SK-N-SH treated with all-trans-retinoic acid at 6 μM for 48 hours (cell line): ENCODE measurements around the gene ARHGEF3.

ENCODE experiments used
- ATAC-seq: fragments of 200-7000 bp; cut with Tn5 transposase; 3 replicates; pipeline ENCODE4 v1.9.1; 2020; ENCODE audit warnings: mild to moderate bottlenecking, moderate library complexity
- ARNTL ChIP-seq: fragments of 450-650 bp; formaldehyde crosslinking; IDR thresholded peaks from 2 replicates; pipeline ENCODE4 v1.5.0; 2020; ENCODE audit warnings: low read depth, mild to moderate bottlenecking, moderate library complexity, borderline replicate concordance
- CSDC2 ChIP-seq: fragments of 250-450 bp; sonication (Bioruptor Pico); IDR thresholded peaks from 2 replicates; pipeline ENCODE4 v1.5.0; 2020; ENCODE audit warnings: mild to moderate bottlenecking, moderate library complexity
- ESRRG ChIP-seq: fragments of 250-450 bp; sonication (Bioruptor Pico); IDR thresholded peaks from 2 replicates; pipeline ENCODE4 v1.6.1; 2021; ENCODE audit warnings: mild to moderate bottlenecking
- GLIS3 ChIP-seq: fragments of 250-450 bp; sonication (Bioruptor Pico); IDR thresholded peaks from 2 replicates; pipeline ENCODE4 v1.5.0; 2020; ENCODE audit warnings: mild to moderate bottlenecking, moderate library complexity
- OSR1 ChIP-seq: fragments of 250-450 bp; sonication (Bioruptor Pico); IDR thresholded peaks from 2 replicates; pipeline ENCODE4 v1.8.0; 2022; ENCODE audit warnings: moderate library complexity, mild to moderate bottlenecking, inconsistent platforms
- PPARA ChIP-seq: fragments of 250-450 bp; sonication (Bioruptor Pico); IDR thresholded peaks from 2 replicates; pipeline ENCODE4 v1.5.0; 2020; ENCODE audit warnings: mild to moderate bottlenecking, borderline replicate concordance
- RARB ChIP-seq: fragments of 250-450 bp; sonication (Bioruptor Pico); IDR thresholded peaks from 2 replicates; pipeline ENCODE4 v1.8.0; 2021; ENCODE audit warnings: mild to moderate bottlenecking, moderate library complexity
- TCF4 ChIP-seq: fragments of 250-450 bp; sonication (Bioruptor Pico); IDR thresholded peaks from 2 replicates; pipeline ENCODE4 v1.8.0; 2021; ENCODE audit warnings: mild to moderate bottlenecking, moderate library complexity, borderline replicate concordance
- ZFP3 ChIP-seq: fragments of 250-450 bp; sonication (Bioruptor Pico); IDR thresholded peaks from 2 replicates; pipeline ENCODE4 v1.5.0; 2020; ENCODE audit warnings: mild to moderate bottlenecking, moderate library complexity
- ZNF70 ChIP-seq: fragments of 450-650 bp; formaldehyde crosslinking; IDR thresholded peaks from 2 replicates; pipeline ENCODE4 v1.5.0; 2020; ENCODE audit warnings: mild to moderate bottlenecking, moderate library complexity
- ZNF8 ChIP-seq: fragments of 450-650 bp; formaldehyde crosslinking; IDR thresholded peaks from 2 replicates; pipeline ENCODE4 v1.5.0; 2020; ENCODE audit warnings: mild to moderate bottlenecking, moderate library complexity
- TF ChIP-seq, protein P1 (sequence below): fragments of 250-450 bp; sonication (Bioruptor Pico); IDR thresholded peaks from 2 replicates; pipeline ENCODE4 v1.5.1; 2021; ENCODE audit warnings: mild to moderate bottlenecking, moderate library complexity
- TF ChIP-seq, protein P2 (sequence below): fragments of 250-450 bp; sonication (Bioruptor Pico); IDR thresholded peaks from 2 replicates; pipeline ENCODE4 v1.5.1; 2020; ENCODE audit warnings: low read depth, mild to moderate bottlenecking, moderate library complexity
- TF ChIP-seq, protein P3 (sequence below): fragments of 250-450 bp; sonication (Bioruptor Pico); IDR thresholded peaks from 2 replicates; pipeline ENCODE4 v1.8.0; 2021; ENCODE audit warnings: low read depth, mild to moderate bottlenecking, moderate library complexity, borderline replicate concordance
- TF ChIP-seq, protein P4 (sequence below): fragments of 250-450 bp; sonication (Bioruptor Pico); IDR thresholded peaks from 2 replicates; pipeline ENCODE4 v1.8.0; 2020; ENCODE audit warnings: mild to moderate bottlenecking, moderate library complexity, borderline replicate concordance

Gene ARHGEF3

DNA sequence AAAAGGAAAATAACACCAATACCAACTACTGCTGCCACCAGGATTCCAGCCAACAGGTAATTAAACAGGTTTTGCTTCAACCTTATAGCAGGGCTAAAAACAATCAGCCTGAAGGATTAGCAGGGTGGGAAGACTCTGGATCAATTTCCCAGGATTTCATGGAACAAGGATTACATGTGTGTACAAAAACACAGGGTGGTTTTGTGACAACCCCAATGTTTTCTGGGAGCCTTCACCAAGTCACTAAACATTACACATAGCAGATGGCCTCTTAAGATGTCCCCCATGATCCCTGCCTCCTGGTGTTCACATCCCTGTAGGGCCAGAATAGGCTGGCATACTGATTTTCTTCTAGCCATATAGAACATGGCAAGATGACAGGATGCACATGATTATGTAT, 42.8 kb upstream of the ARHGEF3 start (continued):
- TF ChIP-seq, protein P1, sequence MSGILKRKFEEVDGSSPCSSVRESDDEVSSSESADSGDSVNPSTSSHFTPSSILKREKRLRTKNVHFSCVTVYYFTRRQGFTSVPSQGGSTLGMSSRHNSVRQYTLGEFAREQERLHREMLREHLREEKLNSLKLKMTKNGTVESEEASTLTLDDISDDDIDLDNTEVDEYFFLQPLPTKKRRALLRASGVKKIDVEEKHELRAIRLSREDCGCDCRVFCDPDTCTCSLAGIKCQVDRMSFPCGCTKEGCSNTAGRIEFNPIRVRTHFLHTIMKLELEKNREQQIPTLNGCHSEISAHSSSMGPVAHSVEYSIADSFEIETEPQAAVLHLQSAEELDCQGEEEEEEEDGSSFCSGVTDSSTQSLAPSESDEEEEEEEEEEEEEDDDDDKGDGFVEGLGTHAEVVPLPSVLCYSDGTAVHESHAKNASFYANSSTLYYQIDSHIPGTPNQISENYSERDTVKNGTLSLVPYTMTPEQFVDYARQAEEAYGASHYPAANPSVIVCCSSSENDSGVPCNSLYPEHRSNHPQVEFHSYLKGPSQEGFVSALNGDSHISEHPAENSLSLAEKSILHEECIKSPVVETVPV = no peak
- TF ChIP-seq TCF4 (CRISPR knock-in tag) (no peak), CSDC2 (CRISPR knock-in tag) (no peak), ZNF8 (CRISPR knock-in tag) (no peak), ESRRG (CRISPR knock-in tag) (no peak)

DNA sequence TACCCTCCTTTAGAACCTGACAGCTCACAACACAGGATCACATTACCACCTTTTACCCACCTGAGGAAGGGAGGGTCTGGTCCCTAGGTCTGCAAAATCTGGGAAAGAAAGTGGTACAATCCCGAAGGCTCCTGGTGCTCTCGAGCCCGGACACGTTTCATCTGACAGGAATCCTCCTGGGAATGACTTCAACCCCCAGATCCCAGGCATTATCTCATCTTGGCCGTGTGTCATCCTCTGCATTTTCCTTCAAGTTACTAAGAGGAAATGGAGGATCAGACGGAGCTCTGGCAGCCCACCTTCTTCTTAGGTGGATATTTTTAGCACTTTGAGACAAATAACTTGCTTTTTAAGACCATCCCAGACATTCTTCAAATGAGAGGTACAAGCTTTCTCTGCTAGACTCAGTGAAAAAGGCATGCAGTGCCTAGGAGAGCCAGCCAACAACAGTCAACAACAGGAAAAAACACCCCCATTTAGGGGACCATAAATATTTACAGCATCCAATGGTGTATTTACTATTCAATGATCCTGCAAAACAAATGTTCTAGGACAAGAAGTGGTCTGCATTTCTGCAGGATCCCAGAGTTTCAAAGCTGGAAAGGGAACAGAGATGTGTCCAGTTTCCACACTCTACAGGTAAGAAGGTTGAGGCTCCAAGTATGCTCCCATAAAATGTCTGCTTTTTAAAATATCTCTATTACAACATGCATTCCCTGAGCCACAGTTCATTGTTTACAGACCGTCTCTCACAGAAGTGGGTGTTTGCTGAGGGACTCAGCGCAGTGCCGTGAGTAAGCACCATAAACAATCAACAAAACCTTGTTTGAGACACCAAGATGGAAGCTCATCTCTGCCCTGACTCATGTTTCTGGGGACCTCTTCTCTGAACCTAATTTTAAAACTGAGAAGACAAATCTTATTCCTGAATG, 38.3 kb upstream of the ARHGEF3 start:
- ATAC-seq = peak; percentile 87
- TF ChIP-seq, protein P2, sequence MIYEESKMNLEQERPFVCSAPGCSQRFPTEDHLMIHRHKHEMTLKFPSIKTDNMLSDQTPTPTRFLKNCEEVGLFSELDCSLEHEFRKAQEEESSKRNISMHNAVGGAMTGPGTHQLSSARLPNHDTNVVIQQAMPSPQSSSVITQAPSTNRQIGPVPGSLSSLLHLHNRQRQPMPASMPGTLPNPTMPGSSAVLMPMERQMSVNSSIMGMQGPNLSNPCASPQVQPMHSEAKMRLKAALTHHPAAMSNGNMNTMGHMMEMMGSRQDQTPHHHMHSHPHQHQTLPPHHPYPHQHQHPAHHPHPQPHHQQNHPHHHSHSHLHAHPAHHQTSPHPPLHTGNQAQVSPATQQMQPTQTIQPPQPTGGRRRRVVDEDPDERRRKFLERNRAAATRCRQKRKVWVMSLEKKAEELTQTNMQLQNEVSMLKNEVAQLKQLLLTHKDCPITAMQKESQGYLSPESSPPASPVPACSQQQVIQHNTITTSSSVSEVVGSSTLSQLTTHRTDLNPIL (CRISPR knock-in tag) = no peak
- TF ChIP-seq ZFP3 (0 out of 2 replicates have a peak, but pooled peaks have one; percentile 12), ESRRG (CRISPR knock-in tag) (no peak), ARNTL (CRISPR knock-in tag) (no peak), ZNF70 (CRISPR knock-in tag) (no peak), OSR1 (no peak), ZNF8 (CRISPR knock-in tag) (no peak)
- TF ChIP-seq, protein P3, sequence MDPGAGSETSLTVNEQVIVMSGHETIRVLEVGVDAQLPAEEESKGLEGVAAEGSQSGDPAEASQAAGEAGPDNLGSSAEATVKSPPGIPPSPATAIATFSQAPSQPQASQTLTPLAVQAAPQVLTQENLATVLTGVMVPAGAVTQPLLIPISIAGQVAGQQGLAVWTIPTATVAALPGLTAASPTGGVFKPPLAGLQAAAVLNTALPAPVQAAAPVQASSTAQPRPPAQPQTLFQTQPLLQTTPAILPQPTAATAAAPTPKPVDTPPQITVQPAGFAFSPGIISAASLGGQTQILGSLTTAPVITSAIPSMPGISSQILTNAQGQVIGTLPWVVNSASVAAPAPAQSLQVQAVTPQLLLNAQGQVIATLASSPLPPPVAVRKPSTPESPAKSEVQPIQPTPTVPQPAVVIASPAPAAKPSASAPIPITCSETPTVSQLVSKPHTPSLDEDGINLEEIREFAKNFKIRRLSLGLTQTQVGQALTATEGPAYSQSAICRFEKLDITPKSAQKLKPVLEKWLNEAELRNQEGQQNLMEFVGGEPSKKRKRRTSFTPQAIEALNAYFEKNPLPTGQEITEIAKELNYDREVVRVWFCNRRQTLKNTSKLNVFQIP (CRISPR knock-in tag) = no peak

DNA sequence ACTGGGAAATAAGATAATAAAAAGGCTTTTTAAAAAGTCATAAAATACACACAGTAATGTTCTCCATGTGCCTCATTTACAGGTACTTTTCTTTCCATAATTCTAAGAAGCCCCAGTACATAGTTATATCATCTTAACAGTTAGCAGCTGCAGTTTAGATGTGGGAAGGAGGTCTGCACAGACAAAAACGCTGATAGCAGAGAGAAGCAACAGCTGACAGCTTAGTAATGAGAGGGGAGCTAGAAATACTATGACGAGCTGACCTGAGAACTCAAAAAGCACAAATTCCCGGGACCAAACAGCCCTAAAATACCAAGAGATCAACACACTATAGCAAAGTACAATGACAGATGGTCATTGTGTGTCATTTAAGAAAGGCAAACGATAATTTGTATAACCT, 36.7 kb upstream of the ARHGEF3 start:
- no peak for TF ChIP-seq TCF4 (CRISPR knock-in tag)
- no peak for TF ChIP-seq ESRRG (CRISPR knock-in tag)
- TF ChIP-seq, protein P4, sequence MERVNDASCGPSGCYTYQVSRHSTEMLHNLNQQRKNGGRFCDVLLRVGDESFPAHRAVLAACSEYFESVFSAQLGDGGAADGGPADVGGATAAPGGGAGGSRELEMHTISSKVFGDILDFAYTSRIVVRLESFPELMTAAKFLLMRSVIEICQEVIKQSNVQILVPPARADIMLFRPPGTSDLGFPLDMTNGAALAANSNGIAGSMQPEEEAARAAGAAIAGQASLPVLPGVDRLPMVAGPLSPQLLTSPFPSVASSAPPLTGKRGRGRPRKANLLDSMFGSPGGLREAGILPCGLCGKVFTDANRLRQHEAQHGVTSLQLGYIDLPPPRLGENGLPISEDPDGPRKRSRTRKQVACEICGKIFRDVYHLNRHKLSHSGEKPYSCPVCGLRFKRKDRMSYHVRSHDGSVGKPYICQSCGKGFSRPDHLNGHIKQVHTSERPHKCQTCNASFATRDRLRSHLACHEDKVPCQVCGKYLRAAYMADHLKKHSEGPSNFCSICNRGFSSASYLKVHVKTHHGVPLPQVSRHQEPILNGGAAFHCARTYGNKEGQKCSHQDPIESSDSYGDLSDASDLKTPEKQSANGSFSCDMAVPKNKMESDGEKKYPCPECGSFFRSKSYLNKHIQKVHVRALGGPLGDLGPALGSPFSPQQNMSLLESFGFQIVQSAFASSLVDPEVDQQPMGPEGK (CRISPR knock-in tag) = no peak
- TF ChIP-seq RARB (CRISPR knock-in tag) = no peak
- ATAC-seq = no peak

DNA sequence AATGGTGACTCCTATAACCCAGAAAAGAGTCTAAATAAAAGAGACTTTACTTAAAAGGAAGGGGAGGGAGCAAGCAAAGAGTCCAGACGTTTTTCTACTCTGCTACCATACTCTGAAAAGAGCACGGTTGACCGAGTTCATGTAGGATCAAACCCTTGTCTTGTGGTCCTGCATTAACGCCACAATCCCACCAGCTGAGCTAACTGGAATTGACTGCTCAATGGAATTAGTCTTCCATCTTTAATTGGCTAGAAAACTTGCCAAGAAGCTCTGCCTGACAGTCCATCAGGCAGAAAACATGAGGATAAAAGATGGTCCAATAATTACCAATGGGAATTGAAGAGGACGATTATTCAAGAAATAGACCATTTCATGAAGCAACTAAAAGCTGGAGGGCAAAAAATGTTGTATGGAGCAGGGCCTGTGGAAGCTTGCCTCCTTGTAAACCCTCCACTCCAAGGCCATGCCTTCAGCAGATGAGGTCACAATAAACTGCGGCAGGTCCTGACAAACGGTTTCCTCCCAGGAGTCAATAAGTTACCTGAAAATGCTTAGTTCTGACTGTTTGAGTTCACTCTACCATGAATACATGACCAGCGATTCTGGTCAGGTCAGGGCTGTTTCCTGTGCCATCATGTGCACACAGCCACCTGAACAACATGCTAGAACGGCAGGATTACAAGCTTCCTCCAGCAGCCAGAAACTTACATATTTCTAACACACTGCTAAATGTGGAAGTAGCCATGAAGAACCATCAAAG, 35.6 kb upstream of the ARHGEF3 start:
- TF ChIP-seq, protein P2 (CRISPR knock-in tag) = no peak
- TF ChIP-seq PPARA (CRISPR knock-in tag) (no peak), GLIS3 (no peak)
- TF ChIP-seq, protein P3 (CRISPR knock-in tag) = no peak
- TF ChIP-seq, all 23 proteins: peak for 0
- ATAC-seq = no peak
